ENCODE measurements around the gene SH2D1B.

- TF ChIP-seq CTCF (IDR thresholded peaks at IDR 0.05) (no peak), POLR2AphosphoS5 (IDR thresholded peaks at IDR 0.05) (no peak)
Observed at GRCh38 chr1:162422662-162423375, 10.9 kb upstream of the SH2D1B start.
